NCI-H1930 (cell line): ENCODE data around the gene STK40.

Experiments
- DNase-seq, 2 experiments: peaks; one replicate each; lab custom pipeline; 2025; lab: John Stamatoyannopoulos, UW

The STK40 gene

GRCh38 chr1:36398370-36398977 lies 12.8 kb upstream of the STK40 start:
- no peak for DNase-seq

GRCh38 chr1:36397378-36398230 lies 11.9 kb upstream of the STK40 start, which contains the start of gene LSM10:
TSS of gene LSM10 (minus strand) at chr1:36397908. CDS start at chr1:36394129, 3,779 bp downstream.
- peak; percentile 85 for DNase-seq

GRCh38 chr1:36397083-36397377 lies 11.3 kb upstream of the STK40 start:
- no peak for DNase-seq

- DNase-seq: no peak
These were observed 10.6 kb upstream of the STK40 start for GRCh38 chr1:36396359-36396758.

GRCh38 chr1:36393686-36394085 lies 8.0 kb upstream of the STK40 start:
- DNase-seq: no peak

GRCh38 chr1:36392836-36393235 lies 7.1 kb upstream of the STK40 start:
- no peak for DNase-seq

GRCh38 chr1:36391271-36391670 lies 5.5 kb upstream of the STK40 start:
- no peak for DNase-seq

GRCh38 chr1:36390411-36390810 lies 4.7 kb upstream of the STK40 start:
- DNase-seq: no peak

- DNase-seq: no peak
These were observed 4.3 kb upstream of the STK40 start for GRCh38 chr1:36389999-36390398.

- DNase-seq: no peak
These were observed 3.5 kb upstream of the STK40 start for GRCh38 chr1:36389261-36389660.

- no peak for DNase-seq
These were observed 1.6 kb upstream of the STK40 start for GRCh38 chr1:36387141-36387949.

GRCh38 chr1:36386265-36387140 lies 779 bp upstream of the STK40 start:
- DNase-seq: peak; percentile 71 to 74

- peak in 1 of 2 experiments; percentile 35 for DNase-seq
These were observed 948 bp downstream of the STK40 start for GRCh38 chr1:36384542-36385409.

GRCh38 chr1:36383240-36383639 lies 2.5 kb downstream of the STK40 start:
- no peak for DNase-seq

- no peak for DNase-seq
These were observed 3.1 kb downstream of the STK40 start for GRCh38 chr1:36382669-36383068.

GRCh38 chr1:36382231-36382630 lies 3.5 kb downstream of the STK40 start:
- no peak for DNase-seq

- no peak for DNase-seq
These were observed 4.3 kb downstream of the STK40 start for GRCh38 chr1:36381405-36381804.

GRCh38 chr1:36380782-36381181 lies 4.9 kb downstream of the STK40 start:
- DNase-seq: no peak

- DNase-seq: no peak
These were observed 5.5 kb downstream of the STK40 start for GRCh38 chr1:36380143-36380619.

- DNase-seq: no peak
These were observed 7.8 kb downstream of the STK40 start for GRCh38 chr1:36377791-36378492.
